ENCODE results near the gene CTLA4.

The CTLA4 gene

DNA sequence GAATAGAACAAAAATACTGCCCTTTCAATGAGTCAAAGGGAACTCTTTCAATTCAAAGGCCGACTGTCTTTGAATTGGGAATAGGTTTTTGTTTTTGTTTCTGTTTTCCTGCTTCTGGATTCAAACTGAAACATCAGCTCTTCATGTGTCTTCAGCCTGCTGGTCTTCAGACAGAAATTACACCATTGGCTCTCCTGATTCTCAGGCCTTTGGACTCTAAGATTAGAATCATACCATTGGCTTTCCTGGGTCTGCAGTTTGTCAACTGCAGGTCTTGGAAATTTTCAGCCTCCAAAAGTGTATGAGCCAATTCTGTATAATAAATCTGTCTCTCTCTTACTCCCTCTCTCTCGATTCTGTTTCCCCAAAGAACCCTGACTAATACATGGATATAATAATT is 31.1 kb downstream of the CTLA4 start:
- H3K4me1 ChIP-seq (ENCODE audit: control insufficient read depth in 1 of 2, insufficient read depth in 1 of 2, low read depth in 1 of 2, low read length in 1 of 2) = peaks cover 8% of the 10 kb centered on the region in 2 experiments
- H3K4me3 ChIP-seq (ENCODE audit: low read depth in 1 of 2, low read length in 1 of 2) = no peak overlapping the region
- no peaks in the 10 kb centered on the region for H3K36me3 ChIP-seq
- H3K9me3 ChIP-seq = peaks cover 10% of the 10 kb centered on the region
- no peaks in the 10 kb centered on the region for H3K27me3 ChIP-seq
- TF ChIP-seq, protein P1, sequence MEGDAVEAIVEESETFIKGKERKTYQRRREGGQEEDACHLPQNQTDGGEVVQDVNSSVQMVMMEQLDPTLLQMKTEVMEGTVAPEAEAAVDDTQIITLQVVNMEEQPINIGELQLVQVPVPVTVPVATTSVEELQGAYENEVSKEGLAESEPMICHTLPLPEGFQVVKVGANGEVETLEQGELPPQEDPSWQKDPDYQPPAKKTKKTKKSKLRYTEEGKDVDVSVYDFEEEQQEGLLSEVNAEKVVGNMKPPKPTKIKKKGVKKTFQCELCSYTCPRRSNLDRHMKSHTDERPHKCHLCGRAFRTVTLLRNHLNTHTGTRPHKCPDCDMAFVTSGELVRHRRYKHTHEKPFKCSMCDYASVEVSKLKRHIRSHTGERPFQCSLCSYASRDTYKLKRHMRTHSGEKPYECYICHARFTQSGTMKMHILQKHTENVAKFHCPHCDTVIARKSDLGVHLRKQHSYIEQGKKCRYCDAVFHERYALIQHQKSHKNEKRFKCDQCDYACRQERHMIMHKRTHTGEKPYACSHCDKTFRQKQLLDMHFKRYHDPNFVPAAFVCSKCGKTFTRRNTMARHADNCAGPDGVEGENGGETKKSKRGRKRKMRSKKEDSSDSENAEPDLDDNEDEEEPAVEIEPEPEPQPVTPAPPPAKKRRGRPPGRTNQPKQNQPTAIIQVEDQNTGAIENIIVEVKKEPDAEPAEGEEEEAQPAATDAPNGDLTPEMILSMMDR (IDR thresholded peaks at IDR 0.05) = no peak
- no peak overlapping the region for H3K27ac ChIP-seq

DNA sequence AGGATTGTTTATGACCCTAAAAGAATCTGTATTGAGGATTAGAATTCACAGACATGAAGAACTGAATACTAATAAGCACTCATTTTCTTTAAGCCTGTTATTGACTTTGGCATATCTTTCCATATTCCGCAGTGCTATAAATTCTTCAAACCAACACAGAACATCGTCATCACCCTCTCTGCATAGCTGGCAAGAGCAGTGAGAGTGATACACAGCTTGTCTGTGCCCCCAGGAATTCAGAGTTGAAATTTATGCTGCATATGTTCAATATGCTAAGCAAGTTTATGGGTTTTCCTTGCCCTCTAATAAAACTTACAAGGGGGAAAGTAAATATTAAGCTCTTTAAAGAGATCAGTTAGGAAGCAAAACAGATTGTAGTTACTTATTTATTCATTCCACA is 32.7 kb downstream of the CTLA4 start:
- Histone ChIP-seq H3K4me1 (ENCODE audit: control insufficient read depth in 1 of 2, insufficient read depth in 1 of 2, low read depth in 1 of 2, low read length in 1 of 2) (peaks cover 8% of the 10 kb centered on the region in 2 experiments), H3K36me3 (no peaks in the 10 kb centered on the region), H3K27ac (no peak overlapping the region), H3K4me3 (ENCODE audit: low read depth in 1 of 2, low read length in 1 of 2) (no peak overlapping the region), H3K27me3 (no peaks in the 10 kb centered on the region), H3K9me3 (peaks cover 10% of the 10 kb centered on the region)
- TF ChIP-seq, protein P1 (IDR thresholded peaks at IDR 0.05) = no peak

DNA sequence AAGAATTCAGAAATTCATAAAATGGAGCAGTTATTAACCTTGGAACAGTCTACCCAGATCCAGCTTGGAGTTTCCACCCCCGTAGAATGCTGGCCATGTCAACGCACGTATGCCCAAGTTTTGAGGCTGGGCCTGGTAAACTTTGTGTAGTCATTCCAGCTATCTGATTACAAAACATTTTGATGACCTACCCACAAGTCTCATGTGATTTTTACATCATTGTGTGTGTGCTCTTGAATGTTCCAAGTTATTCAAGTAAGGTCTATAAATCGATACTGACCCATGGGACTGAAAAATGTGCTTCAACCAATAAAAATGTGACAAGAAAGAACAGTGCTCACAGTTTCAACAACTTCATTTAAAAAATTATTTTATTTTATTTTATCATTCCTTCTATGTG is 36.5 kb downstream of the CTLA4 start:
- H3K36me3 ChIP-seq = no peaks in the 10 kb centered on the region
- TF ChIP-seq, protein P1 (IDR thresholded peaks at IDR 0.05) = no peak
- no peaks in the 10 kb centered on the region for H3K27me3 ChIP-seq
- H3K4me3 ChIP-seq (ENCODE audit: low read depth in 1 of 2, low read length in 1 of 2) = no peak overlapping the region
- peaks cover 10% of the 10 kb centered on the region for H3K9me3 ChIP-seq
- H3K4me1 ChIP-seq (ENCODE audit: control insufficient read depth in 1 of 2, insufficient read depth in 1 of 2, low read depth in 1 of 2, low read length in 1 of 2) = peaks cover 13 to 21% of the 10 kb centered on the region in 2 experiments
- H3K27ac ChIP-seq = no peak overlapping the region

DNA sequence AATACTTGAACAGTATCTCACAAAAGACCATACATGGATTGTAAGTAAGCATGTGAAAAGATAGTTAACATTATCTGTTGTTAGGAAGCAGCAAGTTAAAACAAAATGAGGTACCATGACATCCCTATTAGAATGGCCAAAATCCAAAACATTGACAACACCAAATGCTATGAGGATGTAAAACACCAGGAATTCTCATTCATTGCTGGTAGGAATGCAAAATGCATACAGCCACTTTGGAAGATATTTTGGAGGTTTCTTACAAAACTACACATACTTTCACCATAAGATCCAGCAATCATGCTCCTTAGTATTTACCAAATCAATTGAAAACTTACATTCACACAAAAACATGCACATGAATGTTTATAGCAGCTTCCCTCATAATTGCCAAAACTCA is 38.1 kb downstream of the CTLA4 start:
- no peaks in the 10 kb centered on the region for H3K36me3 ChIP-seq
- H3K27ac ChIP-seq = no peak overlapping the region
- H3K4me3 ChIP-seq (ENCODE audit: low read depth in 1 of 2, low read length in 1 of 2) = no peak overlapping the region
- H3K9me3 ChIP-seq = peaks cover 10% of the 10 kb centered on the region
- H3K4me1 ChIP-seq (ENCODE audit: control insufficient read depth in 1 of 2, insufficient read depth in 1 of 2, low read depth in 1 of 2, low read length in 1 of 2) = peaks cover 20 to 29% of the 10 kb centered on the region in 2 experiments
- TF ChIP-seq, protein P1 (IDR thresholded peaks at IDR 0.05) = no peak
- H3K27me3 ChIP-seq = no peaks in the 10 kb centered on the region

DNA sequence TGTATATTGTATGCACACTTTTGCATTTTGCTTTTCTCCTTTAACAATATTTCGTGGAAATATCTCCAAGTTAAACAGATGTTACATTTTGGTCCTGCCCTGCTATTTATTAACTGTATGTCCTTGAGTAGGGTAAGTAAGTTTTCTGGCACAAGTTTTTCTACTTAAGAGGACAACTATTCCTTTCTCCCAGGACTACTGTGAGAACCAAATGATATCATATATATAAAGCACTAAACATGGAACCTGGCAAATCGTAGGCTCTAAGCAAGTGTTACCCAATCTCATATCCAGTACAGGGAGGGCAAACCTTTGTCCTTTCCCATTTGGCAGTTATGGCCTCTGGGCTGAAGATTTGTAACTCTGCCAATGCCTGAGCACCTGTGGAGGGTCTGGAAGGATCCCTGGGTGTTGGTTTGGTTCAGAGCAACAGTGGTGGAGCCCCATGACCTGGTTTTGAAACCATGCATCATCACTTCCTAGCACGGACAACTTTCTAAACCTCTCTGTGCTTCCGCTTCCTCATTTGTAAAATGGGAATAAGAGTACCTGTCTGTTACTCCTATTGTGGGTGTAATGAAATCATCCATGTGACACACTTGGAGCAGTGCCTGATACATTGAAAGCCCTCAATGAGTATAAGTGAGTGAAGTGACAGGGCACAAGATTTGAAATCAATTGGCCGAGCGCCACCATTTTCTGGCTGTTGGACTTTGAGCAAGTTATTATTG is 40.7 kb downstream of the CTLA4 start:
- H3K4me1 ChIP-seq (ENCODE audit: control insufficient read depth in 1 of 2, insufficient read depth in 1 of 2, low read depth in 1 of 2, low read length in 1 of 2) = peaks cover 20 to 29% of the 10 kb centered on the region in 2 experiments
- TF ChIP-seq, protein P1 (IDR thresholded peaks at IDR 0.05) = no peak
- H3K27me3 ChIP-seq = no peaks in the 10 kb centered on the region
- peak overlapping the region; percentile 81 for H3K27ac ChIP-seq
- no peaks in the 10 kb centered on the region for H3K9me3 ChIP-seq
- H3K36me3 ChIP-seq = no peaks in the 10 kb centered on the region
- no peak overlapping the region for H3K4me3 ChIP-seq (ENCODE audit: low read depth in 1 of 2, low read length in 1 of 2)
